GM18499 (cell line): Measurements from ENCODE around the gene WDR45.
"Not testable (repeated sequence)": the region's sequence is repeated elsewhere in the genome, so short reads cannot be mapped to it uniquely, and the experiment has no call there.

Source experiments
- ATAC-seq: cut with Tn5 transposase; IDR thresholded peaks from one replicate; pipeline ENCODE4 v1.9.1; 2021; ENCODE audit warnings: moderate number of reproducible peaks; ENCODE audit not compliant: insufficient read depth, unreplicated experiment

The WDR45 gene

DNA sequence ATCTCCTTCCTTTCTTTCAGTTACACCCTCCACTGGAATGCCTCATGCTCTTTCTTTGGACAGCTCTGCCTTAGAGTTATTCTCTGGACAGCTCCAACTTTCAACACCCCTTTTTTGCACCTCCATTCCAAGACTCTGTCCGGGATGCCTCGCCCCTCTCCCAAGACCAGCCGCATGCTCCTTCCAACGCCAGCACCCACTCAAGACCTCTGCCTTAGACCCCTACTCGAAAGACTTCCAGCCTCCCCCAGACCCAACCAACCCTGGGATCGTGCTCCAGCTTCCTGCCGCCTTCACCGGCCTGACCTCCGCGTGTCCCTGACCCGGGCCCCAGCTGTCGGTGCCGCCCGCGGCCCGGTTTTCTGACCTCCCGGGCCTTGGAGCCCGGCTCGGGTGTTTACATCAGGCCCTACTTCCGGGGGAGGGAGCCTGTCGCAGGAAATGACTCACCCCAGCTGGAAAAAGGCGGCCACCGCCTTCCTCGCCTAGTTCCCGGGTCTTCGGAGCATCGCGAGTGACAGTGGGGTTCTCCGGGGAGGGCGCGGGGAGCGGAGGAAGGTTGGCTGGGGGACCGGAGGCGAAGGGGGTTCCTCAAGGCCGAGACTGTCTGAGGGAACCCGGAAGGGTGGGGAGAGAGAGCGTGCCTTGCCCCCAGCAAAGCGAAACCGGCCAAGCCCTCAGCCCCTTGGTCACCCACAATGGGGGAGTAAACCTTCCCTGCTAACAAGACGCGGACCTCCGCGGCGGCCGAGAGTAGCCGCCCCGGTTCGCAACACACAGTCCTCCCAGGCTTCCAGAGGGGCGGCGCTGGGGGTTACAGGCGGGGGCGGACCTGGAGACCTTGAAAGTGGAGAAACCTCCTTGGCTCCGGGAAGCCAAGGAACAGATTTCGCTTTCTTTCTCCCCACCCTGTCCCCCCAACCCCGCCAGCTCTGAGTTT, at the start of gene WDR45:
TSS of gene WDR45 (minus strand) at position 399 of the 940 bp plus-strand sequence. CDS start 1,792 bp downstream, outside the sequence.
- no peak for ATAC-seq

- no peak for ATAC-seq
Observed at GRCh38 chrX:49129427-49129826, 49.7 kb upstream of the WDR45 start.

- not testable (repeated sequence) for ATAC-seq
Observed at GRCh38 chrX:49127742-49128258, 48.1 kb upstream of the WDR45 start.

DNA sequence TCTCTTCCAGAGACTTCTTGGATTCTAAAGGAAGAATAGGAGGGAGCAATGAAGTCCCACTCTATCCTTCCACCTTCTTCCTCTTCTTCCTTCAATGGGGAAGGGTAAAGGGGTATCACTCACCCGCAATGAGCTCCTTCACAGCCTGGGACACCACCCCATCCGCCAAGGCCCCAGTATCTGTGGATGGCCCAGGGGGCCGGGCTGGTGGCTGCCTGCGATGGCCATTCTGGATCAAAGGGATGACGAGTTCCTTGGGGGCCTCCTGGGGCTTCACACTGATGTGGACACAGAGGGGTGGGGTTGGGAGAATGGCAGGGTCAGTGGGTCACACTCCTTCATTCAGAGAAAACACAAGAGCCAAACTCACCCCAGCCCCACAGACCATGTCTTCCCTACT, 42.8 kb upstream of the WDR45 start:
- ATAC-seq: no peak

DNA sequence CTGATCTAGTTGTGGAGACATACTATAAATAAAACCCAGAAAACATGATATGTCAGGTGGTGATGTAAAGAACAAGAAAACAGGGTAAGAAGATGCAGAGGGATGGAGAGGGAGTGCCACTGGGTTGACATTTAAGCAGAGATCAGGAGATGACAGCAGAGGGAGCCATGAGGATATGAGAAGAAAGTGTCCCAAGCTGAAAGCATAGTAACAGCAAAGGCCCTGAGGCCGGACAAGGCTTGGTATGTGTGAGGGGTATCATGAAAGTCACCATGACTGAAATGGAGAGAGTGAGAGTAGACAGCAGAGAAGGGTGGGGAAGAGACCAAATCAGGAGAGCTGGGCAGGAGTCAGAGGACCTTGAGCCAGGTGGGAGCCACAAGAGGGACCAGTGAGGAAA, 40.4 kb upstream of the WDR45 start:
- ATAC-seq: no peak

- no peak for ATAC-seq
Observed at GRCh38 chrX:49117581-49117980, 37.9 kb upstream of the WDR45 start.

DNA sequence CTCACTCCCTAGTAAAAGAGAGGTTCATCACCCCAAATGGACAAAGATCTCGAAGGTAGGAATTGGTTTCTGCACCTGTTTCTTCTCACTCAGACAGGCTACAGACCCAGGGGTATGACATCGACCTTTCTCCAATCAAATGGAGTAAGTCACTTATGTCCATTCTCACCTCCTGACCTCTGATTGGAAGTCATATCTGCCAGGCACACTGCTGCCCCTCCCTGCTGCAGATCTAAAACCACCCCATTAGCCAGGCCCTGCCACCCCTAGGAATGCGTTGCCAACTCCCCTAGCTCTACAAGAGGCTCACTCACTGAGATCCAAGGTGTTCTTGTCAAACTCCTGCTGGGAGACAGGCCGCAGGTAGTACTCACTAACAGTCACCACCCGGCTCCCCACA, 37.0 kb upstream of the WDR45 start:
- no peak for ATAC-seq

DNA sequence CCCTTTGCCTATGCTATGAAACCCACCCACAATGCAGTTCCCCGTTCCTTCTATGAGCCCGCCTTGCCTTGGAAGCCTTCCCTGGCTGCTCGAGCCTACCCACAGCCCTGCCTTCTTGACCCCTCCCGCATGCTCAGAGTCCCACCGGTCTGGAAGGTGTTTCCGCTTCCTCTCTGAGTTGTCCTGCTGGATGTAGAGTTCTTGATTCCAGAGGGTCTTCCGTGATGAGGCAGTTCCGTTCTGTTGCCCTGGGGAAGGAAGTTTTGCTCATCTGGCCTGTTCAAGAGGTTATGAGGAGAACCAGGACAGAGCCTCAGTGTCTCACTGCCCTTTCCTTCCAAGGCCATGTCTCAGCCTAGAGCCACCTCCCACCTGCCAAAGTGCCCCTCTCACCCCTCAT, 36.4 kb upstream of the WDR45 start:
- no peak for ATAC-seq

DNA sequence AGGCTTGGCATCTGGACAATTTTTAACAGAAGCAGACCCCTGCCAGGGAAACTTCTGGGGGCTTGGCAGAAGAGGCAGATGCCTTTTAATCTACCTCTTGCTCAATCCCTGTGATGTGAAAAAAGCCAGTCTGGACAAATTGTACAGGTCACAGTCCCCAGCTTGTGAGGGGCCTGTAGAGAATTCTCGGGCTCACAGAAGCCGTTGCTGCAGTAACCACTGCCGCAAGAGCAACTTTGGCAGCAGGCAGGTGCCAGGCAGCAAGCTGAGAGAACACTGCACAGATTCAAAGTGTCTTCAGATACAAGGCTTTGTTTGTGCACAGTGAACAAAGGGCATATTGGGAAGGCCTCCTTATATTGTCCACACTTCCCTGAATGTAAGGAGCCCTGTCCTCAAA, 32.1 kb upstream of the WDR45 start:
- ATAC-seq: no peak

DNA sequence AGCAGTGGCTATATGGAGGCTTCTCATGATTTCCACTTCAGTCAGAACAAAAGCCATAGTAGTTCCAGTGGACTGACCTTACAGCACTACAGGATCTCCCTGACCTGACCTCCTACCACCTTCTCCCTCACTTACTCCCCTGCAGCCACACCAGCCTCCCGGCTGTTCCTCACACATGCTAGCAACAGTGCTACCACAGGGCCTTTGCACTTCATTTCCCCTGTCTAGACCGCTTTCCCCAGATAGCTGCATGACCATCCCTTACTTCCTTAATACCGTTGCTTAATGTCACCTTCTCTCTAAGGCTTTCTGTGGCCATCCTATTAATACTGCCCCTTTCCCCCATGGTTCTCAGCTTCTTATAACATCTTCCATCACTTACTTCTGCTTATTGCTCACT, 30.7 kb upstream of the WDR45 start:
- no peak for ATAC-seq

GRCh38 chrX:49108641-49109040, 29.0 kb upstream of the WDR45 start:
- no peak for ATAC-seq

DNA sequence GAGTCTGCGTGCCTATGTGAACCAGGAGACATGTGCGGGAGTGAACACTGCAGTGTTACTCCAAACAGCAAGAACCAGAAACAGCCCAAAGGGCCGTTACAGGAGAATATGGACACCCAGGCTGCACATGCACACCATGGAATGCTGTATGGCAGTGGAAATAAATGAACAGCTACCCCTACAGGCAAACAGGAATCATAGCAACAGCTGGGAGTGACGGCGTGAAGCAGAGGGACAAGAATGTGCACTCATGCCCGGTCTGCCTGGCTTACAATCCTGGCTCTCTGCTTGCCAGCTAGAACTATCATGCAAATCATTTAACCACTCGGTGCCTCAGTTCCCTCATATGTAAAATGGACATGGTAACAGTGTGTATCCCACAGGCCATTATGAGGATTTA, 27.2 kb upstream of the WDR45 start:
- no peak for ATAC-seq

- ATAC-seq: no peak
Observed at GRCh38 chrX:49106296-49106695, 26.6 kb upstream of the WDR45 start.

DNA sequence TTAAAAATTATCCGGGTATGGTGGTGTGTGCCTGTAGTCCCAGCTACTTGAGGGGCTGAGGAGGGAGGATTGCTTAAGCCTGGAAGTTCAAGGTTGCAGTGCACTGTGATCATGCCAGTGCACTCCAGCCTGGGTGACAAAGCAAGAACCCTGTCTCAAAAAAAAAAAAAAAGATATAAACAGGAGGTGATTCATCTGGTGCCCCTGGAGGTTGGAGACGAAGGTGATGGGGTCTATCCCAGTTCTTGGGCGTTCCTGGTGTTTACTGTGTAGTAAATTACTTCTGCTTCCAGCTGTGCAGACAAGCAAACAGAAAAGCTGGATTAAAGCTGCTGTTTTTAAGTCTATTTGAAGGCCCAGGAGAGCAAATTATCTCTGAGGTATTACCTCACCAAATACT, 23.9 kb upstream of the WDR45 start:
- ATAC-seq: no peak

DNA sequence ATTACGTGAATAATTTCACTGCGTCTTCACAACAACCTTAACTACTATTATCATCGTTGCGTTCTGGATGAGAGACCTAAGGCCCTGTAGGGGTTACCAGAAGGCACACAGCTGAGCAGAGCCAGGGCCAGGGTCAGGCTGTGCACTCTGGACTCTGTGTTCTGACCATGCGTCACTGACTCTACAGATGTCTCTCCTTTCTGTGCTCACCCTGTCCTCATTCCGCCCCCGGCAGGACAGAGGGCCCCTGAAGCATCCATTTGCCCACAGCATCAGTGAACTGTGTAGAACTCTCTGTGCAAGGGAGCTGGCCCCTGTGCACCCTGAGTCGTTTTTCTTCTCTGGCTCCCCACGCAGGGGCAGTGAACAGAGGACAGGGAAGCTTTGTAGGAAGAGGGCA, 22.5 kb upstream of the WDR45 start:
- ATAC-seq: no peak

DNA sequence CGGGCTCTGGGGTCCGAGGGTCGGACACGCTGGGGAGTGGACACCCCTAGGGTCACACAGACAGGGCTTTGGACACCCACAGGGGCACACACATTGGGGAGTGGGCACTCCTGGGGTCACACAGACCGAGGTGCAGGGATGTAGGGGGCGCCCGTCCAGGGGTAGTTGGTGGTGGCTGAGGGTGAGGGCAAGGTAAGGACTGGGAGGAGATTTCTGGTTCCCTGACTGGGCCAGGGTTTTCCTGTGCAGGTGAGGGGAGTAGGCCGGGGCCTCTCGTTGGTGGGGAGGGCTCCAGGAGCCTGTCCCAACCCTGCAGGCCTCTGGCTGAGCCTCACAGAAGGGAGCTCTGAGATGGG, 21.9 kb upstream of the WDR45 start:
- no peak for ATAC-seq

- ATAC-seq: peak; percentile 82
Observed at GRCh38 chrX:49100704-49101628, 21.3 kb upstream of the WDR45 start.

DNA sequence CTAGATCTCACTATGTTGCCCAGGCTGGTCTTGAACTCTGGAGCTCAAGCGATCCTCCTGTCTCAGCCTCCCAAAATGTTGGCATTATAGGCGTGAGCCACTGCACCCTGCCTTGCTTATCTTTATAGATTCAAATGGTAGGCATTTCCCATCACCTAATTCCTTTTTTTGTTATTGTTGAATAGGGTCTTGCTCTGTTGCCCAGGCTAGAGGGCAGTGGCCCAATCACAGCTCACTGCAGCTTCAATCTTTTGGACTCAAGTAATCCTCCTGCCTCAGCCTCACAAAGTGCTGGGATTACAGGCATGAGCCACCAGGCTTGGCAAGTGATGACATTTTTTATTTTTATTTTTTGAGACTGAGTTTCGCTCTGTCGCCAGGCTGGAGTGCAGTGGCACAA, 16.7 kb upstream of the WDR45 start:
- ATAC-seq: no peak

- no peak for ATAC-seq
Observed at GRCh38 chrX:49089553-49089952, 9.9 kb upstream of the WDR45 start.

DNA sequence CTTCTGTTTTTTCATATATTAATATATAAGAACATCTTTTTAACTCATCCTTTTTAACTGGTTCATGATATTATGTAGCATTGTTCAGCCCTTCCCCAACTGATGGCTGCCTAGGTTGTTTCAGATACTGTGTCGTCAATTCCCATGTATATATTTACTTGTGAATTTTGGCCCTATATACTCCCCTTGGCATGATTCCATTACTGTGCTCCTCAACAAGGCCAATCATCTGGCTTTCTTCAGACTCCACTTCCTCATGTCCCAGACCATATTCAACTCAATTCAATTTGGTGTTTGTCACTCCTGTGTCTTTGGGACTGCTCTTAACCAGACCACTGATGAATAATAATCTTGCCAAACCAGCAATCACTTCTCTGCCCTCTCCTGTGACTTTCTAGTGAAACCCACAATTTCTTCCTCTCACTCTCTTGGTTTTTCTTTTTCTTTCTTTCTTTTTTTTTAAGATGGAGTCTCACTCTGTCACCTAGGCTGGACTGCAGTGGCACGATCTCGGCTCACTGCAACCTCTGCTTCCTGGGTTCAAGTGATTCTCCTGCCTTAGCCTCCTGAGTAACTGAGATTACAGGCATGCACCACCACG, 2.7 kb upstream of the WDR45 start:
- no peak for ATAC-seq

GRCh38 chrX:49077941-49078340, 1.7 kb downstream of the WDR45 start:
- no peak for ATAC-seq
